SH-SY5Y (cell line): ENCODE data around the gene ATP2C1.

ENCODE experiments used
- GATA2 ChIP-seq: IDR thresholded peaks from 2 replicates; pipeline ENCODE4 v1.6.1; 2011; ENCODE audit warnings: mild to moderate bottlenecking, low read depth, low read length
- GATA3 ChIP-seq: IDR thresholded peaks from 2 replicates; pipeline ENCODE4 v1.6.1; 2011; ENCODE audit warnings: low read depth, mild to moderate bottlenecking, low read length, moderate library complexity

DNA sequence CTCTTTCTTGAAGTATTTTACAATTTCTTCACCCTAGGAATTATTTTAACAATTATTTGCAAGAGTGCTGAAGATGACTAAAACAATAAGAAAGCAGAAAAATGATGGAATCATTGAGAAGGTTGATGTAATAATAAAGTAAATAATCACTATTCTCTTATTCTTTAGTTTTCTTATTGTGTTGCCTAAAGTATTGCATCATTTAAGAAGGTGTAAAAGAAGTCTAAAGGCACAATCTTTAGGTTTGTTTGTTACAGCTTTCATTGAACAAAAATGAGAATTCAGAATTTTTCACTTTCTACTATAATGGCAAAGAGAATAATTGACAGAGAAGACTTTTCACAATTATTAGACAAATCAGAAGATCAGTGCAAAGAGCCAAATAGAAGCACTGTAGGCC lies 67.6 kb downstream of the ATP2C1 start:
- TF ChIP-seq GATA2 (no peak), GATA3 (no peak)
